Spleen (tissue), 7 donors: ENCODE results near the gene SCUBE1.

Experiments used
- CTCF ChIP-seq, 11 experiments: fragments of 200-600 bp in 7 of 11; fragments of 450-650 bp in 4 of 11; sonication (generic) in 4 of 11; IDR thresholded peaks in 8 of 11; conservative IDR thresholded peaks in 3 of 11; 1 replicate in 7 of 11; 2 replicates in 4 of 11; pipeline versions ENCODE4 v1.4.0 to v1.8.0; 2016 to 2021; ENCODE audit warnings: antibody characterized with exemption in 11 of 11, inconsistent platforms in 4 of 11, mild to moderate bottlenecking in 1 of 11
- POLR2AphosphoS5 ChIP-seq, 3 donors: sonication (generic); formaldehyde crosslinking; IDR thresholded peaks; one replicate each; pipeline ENCODE4 v1.5.1; 2017; ENCODE audit warnings: antibody characterized with exemption in 3 of 3
- donor health status: DM: no; HTN: no; CAD: no; lungs with moderate emphysema.
- donor health status: DM: no; HTN: no; CAD: no.
- donor health status: DM: no; HTN: no; CAD: no.

GRCh38 chr22:43293259-43293654 is 49.9 kb downstream of the SCUBE1 start:
- TF ChIP-seq CTCF (IDR thresholded peaks at IDR 0.05 in 8 of 11, conservative IDR thresholded peaks at IDR 0.05 in 3 of 11) (no peak), POLR2AphosphoS5 (IDR thresholded peaks at IDR 0.05) (no peak)
